ENCODE results near the gene CACNA1D. TPM values are rescaled to one million over a fixed set of nuclear protein-coding genes. Genes with fewer than 3 reads are reported as not detected.

The CACNA1D gene
- total RNA-seq, 1 experiment from 2014 or later = 0.24 TPM

GRCh38 chr3:53516339-53516738, 21.9 kb downstream of the CACNA1D start:
- DNase-seq (ENCODE audit: low read depth) = no peak
- in situ Hi-C loops (cut with HindIII; ENCODE audit: low pct_unique_long_range_greater_than_20kb, low sequenced_read_pairs) = no loop called here

GRCh38 chr3:53518495-53518981, 24.1 kb downstream of the CACNA1D start:
- in situ Hi-C loops (cut with HindIII; ENCODE audit: low pct_unique_long_range_greater_than_20kb, low sequenced_read_pairs) = no loop called here
- no peak for DNase-seq (ENCODE audit: low read depth)

- no peak for DNase-seq (ENCODE audit: low read depth)
- in situ Hi-C loops (cut with HindIII; ENCODE audit: low pct_unique_long_range_greater_than_20kb, low sequenced_read_pairs) = no loop called here
These were observed 24.8 kb downstream of the CACNA1D start for GRCh38 chr3:53519065-53519709.

GRCh38 chr3:53523346-53523745, 28.9 kb downstream of the CACNA1D start:
- in situ Hi-C loops (cut with HindIII; ENCODE audit: low pct_unique_long_range_greater_than_20kb, low sequenced_read_pairs) = no loop called here

GRCh38 chr3:53524566-53524965, 30.2 kb downstream of the CACNA1D start:
- in situ Hi-C loops (cut with HindIII; ENCODE audit: low pct_unique_long_range_greater_than_20kb, low sequenced_read_pairs) = no loop called here
- no peak for DNase-seq (ENCODE audit: low read depth)

More at GRCh38 chr3:53523346-53523745, 28.9 kb downstream of the CACNA1D start:
- no peak for DNase-seq (ENCODE audit: low read depth)

- in situ Hi-C loops (cut with HindIII; ENCODE audit: low pct_unique_long_range_greater_than_20kb, low sequenced_read_pairs) = no loop called here
- DNase-seq (ENCODE audit: low read depth) = no peak
These were observed 31.6 kb downstream of the CACNA1D start for GRCh38 chr3:53525765-53526703.

GRCh38 chr3:53526704-53527055, 32.3 kb downstream of the CACNA1D start:
- in situ Hi-C loops (cut with HindIII; ENCODE audit: low pct_unique_long_range_greater_than_20kb, low sequenced_read_pairs) = no loop called here
- no peak for DNase-seq (ENCODE audit: low read depth)

GRCh38 chr3:53530205-53530604, 35.8 kb downstream of the CACNA1D start:
- DNase-seq (ENCODE audit: low read depth) = no peak
- in situ Hi-C loops (cut with HindIII; ENCODE audit: low pct_unique_long_range_greater_than_20kb, low sequenced_read_pairs) = no loop called here

GRCh38 chr3:53531749-53532148, 37.3 kb downstream of the CACNA1D start:
- DNase-seq (ENCODE audit: low read depth) = no peak
- in situ Hi-C loops (cut with HindIII; ENCODE audit: low pct_unique_long_range_greater_than_20kb, low sequenced_read_pairs) = no loop called here

GRCh38 chr3:53533472-53533871, 39.1 kb downstream of the CACNA1D start:
- in situ Hi-C loops (cut with HindIII; ENCODE audit: low pct_unique_long_range_greater_than_20kb, low sequenced_read_pairs) = no loop called here
- no peak for DNase-seq (ENCODE audit: low read depth)

- DNase-seq (ENCODE audit: low read depth) = no peak
- in situ Hi-C loops (cut with HindIII; ENCODE audit: low pct_unique_long_range_greater_than_20kb, low sequenced_read_pairs) = no loop called here
These were observed 39.8 kb downstream of the CACNA1D start for GRCh38 chr3:53534216-53534615.

- no peak for DNase-seq (ENCODE audit: low read depth)
- in situ Hi-C loops (cut with HindIII; ENCODE audit: low pct_unique_long_range_greater_than_20kb, low sequenced_read_pairs) = no loop called here
These were observed 40.4 kb downstream of the CACNA1D start for GRCh38 chr3:53534676-53535400.

GRCh38 chr3:53536282-53536681, 41.9 kb downstream of the CACNA1D start:
- in situ Hi-C loops (cut with HindIII; ENCODE audit: low pct_unique_long_range_greater_than_20kb, low sequenced_read_pairs) = no loop called here
- no peak for DNase-seq (ENCODE audit: low read depth)

- in situ Hi-C loops (cut with HindIII; ENCODE audit: low pct_unique_long_range_greater_than_20kb, low sequenced_read_pairs) = no loop called here
- peak; percentile 1 for DNase-seq (ENCODE audit: low read depth)
These were observed 49.9 kb downstream of the CACNA1D start for GRCh38 chr3:53544357-53544756.

GRCh38 chr3:53545310-53545995, 51.0 kb downstream of the CACNA1D start:
- in situ Hi-C loops (cut with HindIII; ENCODE audit: low pct_unique_long_range_greater_than_20kb, low sequenced_read_pairs) = no loop called here
- DNase-seq (ENCODE audit: low read depth) = no peak

- DNase-seq (ENCODE audit: low read depth) = no peak
- in situ Hi-C loops (cut with HindIII; ENCODE audit: low pct_unique_long_range_greater_than_20kb, low sequenced_read_pairs) = no loop called here
These were observed 51.6 kb downstream of the CACNA1D start for GRCh38 chr3:53545996-53546359.

GRCh38 chr3:53547327-53547726, 52.9 kb downstream of the CACNA1D start:
- in situ Hi-C loops (cut with HindIII; ENCODE audit: low pct_unique_long_range_greater_than_20kb, low sequenced_read_pairs) = no loop called here
- no peak for DNase-seq (ENCODE audit: low read depth)

GRCh38 chr3:53550005-53550620, 55.7 kb downstream of the CACNA1D start:
- in situ Hi-C loops (cut with HindIII; ENCODE audit: low pct_unique_long_range_greater_than_20kb, low sequenced_read_pairs) = no loop called here
- no peak for DNase-seq (ENCODE audit: low read depth)

Data from Caki2 (cell line).